Astrocyte of the spinal cord (primary cell): ENCODE data around the gene ATIC.
A peak's percentile ranks its signal among the peaks of the same experiment; 100 is the strongest.

ENCODE experiments used
- DNase-seq: peaks from one replicate; pipeline ENCODE4 v3.0.0; 2011; ENCODE audit warnings: low read depth, low spot score
- H3K4me3 ChIP-seq: 2 replicates; pipeline ENCODE4 v1.5.1; 2011; ENCODE audit warnings: low read depth, mild to moderate bottlenecking, low read length, moderate library complexity
- in situ Hi-C: cut with HindIII; loops from 2 replicates; pipeline ENCODE4 v1.10.0; 2017; ENCODE audit warnings: low sequenced_read_pairs
- TF ChIP-seq, protein P1 (sequence below): IDR thresholded peaks from 2 replicates; pipeline ENCODE4 v1.5.1; 2012; ENCODE audit warnings: low read depth, mild to moderate bottlenecking, low read length, inconsistent platforms

The ATIC gene

GRCh38 chr2:215354771-215355695 lies 43.2 kb downstream of the ATIC start:
- TF ChIP-seq, protein P1, sequence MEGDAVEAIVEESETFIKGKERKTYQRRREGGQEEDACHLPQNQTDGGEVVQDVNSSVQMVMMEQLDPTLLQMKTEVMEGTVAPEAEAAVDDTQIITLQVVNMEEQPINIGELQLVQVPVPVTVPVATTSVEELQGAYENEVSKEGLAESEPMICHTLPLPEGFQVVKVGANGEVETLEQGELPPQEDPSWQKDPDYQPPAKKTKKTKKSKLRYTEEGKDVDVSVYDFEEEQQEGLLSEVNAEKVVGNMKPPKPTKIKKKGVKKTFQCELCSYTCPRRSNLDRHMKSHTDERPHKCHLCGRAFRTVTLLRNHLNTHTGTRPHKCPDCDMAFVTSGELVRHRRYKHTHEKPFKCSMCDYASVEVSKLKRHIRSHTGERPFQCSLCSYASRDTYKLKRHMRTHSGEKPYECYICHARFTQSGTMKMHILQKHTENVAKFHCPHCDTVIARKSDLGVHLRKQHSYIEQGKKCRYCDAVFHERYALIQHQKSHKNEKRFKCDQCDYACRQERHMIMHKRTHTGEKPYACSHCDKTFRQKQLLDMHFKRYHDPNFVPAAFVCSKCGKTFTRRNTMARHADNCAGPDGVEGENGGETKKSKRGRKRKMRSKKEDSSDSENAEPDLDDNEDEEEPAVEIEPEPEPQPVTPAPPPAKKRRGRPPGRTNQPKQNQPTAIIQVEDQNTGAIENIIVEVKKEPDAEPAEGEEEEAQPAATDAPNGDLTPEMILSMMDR, result no peak
- in situ Hi-C loops, result no loop called here
- peak; percentile 64 for DNase-seq
- H3K4me3 ChIP-seq, result no peak overlapping the region

- TF ChIP-seq, protein P1, result no peak
- H3K4me3 ChIP-seq, result no peak overlapping the region
- in situ Hi-C loops, result no loop called here
- DNase-seq, result peak; percentile 68
These were observed 43.9 kb downstream of the ATIC start for GRCh38 chr2:215355801-215356200.

- peak; percentile 70 for DNase-seq
- TF ChIP-seq, protein P1, result no peak
- in situ Hi-C loops, result no loop called here
- no peak overlapping the region for H3K4me3 ChIP-seq
These were observed 44.6 kb downstream of the ATIC start for GRCh38 chr2:215356334-215356947.

DNA sequence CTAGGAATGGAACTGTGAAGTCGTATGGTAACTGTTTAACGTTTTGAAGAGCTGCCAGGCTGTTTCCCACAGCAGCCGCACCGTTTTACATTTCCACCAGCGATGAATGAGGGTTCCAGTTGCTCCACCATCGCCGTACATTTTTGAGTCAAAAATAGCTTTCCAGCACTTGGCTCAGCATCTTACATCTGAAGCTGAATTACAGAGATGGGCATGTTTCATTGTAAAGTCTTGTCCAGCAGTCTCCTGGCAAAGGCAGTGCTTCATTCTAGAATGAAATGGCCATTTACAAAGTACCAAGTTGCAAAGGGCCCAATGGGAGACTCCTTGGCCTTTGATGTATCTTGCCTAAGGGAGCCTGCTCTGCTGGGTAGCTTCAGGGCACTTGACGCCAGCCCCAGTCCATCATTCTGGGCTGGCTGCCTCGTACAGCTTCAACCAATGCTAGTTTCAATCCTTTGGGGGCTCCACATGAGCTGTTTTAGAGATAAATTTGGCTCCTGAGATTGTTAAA lies 45.1 kb downstream of the ATIC start:
- in situ Hi-C loops, result no loop called here
- no peak overlapping the region for H3K4me3 ChIP-seq
- peak; percentile 74 for DNase-seq
- TF ChIP-seq, protein P1, result no peak

GRCh38 chr2:215357660-215358059 lies 45.8 kb downstream of the ATIC start:
- in situ Hi-C loops, result no loop called here
- DNase-seq, result peak; percentile 68
- TF ChIP-seq, protein P1, result no peak
- H3K4me3 ChIP-seq, result no peak overlapping the region

DNA sequence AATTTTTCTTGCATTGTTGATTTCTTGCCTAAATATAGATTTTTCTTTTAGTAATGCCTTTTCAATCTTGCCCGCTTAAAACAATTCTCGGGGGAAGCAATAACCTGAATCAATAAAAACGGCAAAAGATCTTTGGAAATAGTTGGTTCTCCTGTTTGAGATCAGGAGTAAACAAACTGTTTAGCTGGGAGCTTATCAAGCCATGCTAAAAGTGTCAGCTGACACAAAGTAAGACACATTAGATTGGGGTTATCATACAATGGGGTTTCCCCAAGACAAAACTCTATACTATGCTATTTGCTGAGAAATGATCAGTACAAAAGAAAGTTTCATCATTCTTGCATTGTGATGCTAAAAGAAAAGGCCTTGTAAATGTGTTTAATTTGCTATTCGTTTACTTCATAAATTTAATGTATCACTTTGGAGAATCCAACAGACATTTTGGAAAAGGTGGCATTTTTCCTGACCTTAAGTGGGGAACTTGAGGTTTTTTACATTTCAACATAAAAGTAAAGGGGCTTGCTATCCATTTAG lies 46.5 kb downstream of the ATIC start:
- DNase-seq, result peak; percentile 54
- H3K4me3 ChIP-seq, result no peak overlapping the region
- in situ Hi-C loops, result no loop called here
- TF ChIP-seq, protein P1, result no peak
